ENCODE results near the gene MAGI2.

MAGI2 gene

DNA sequence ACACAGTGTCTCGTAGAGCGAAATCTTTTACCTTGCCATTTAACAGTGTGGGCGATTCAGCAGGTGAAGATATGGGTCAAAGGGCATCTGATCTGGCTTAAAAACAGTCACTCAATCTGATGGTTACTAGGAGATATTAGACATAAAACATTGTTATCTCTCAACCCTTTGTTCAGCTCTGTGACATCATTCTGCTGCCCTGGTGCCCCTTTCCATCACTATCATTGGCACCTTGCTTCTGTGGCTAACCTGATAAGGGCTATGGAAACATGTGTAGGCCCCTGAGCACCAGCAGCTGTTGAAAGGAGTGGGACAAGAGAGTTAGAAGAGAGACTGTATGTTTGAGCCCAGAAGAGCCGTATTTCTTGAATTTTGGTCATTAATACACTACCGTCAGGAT lies 1004.6 kb downstream of the MAGI2 start:
- DNase-seq: no peak

DNA sequence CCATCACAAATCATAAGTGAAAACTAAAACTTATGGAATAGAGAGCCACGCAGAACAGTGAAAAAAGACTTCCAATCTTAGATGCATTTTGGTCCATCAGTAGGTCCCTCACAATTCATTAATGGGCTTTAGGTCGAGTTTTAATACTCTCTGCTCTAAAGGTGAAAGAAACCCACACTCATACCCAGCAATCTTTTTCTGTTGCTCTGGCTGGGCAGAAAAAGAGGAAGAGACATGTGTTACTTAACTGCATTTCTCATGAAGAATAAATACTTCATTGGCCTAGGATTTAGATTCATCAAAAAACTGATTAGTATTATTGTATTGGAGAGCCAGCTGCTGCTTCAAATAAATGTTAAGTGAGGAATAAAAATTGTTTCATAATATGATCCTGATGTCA lies 1009.2 kb downstream of the MAGI2 start:
- no peak for DNase-seq

DNA sequence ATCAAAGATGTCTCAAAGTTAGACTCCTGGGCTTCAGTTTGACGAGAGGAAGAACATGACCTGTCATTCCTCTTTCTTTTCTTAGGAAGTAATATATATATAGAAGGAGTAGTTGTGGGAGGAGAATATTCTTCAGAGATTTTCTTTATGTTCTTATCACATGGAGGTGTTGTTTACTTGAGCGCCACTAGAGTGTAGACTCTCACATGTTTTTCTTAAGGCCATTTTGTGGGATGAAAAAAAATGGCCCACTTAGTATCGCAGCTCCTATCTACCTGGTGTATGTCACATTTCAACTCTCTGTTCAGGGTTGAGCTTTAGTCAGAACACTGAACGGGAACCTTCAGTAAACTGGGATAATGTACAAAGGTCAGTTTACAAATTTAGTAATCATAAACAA lies 1009.7 kb downstream of the MAGI2 start:
- DNase-seq: no peak

DNA sequence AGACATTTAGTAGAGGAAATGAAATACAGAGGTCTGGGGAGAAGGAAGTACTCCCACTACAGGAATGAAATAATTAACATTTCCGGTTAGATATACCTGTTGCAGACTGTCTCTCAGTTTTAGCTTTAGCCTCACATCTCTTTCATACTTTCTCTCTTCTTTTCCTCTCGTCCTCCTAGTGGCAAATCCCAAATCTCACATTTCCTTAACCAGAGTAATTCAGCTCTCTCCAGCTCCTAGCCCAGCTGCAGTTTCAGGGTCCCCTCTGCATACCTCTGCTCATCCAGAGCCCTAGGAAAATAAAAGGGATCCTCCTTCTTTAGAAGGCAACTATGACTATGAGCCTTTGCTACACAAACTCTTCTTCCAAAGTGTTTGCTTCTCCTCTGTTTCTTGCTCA lies 1011.7 kb downstream of the MAGI2 start:
- DNase-seq: no peak

DNA sequence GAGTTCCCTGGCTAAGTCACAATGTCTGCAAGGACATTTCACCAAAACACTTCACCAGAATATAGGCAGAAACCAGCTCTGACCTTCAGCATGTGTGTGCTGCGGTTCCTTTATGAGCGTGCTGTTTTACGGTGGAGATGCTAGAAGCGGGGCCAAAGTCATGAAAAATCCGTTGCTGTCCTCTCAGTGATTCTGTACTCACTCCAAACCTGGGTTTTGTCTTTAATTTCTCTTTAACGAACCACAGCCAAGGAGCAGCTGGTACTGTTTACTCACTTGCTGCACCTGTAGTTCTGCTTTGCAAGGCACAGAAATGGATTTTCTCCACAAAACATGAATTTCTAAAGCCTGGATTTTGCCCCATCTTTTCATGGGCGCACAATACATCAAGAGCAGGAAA lies 1015.0 kb downstream of the MAGI2 start:
- DNase-seq: no peak

DNA sequence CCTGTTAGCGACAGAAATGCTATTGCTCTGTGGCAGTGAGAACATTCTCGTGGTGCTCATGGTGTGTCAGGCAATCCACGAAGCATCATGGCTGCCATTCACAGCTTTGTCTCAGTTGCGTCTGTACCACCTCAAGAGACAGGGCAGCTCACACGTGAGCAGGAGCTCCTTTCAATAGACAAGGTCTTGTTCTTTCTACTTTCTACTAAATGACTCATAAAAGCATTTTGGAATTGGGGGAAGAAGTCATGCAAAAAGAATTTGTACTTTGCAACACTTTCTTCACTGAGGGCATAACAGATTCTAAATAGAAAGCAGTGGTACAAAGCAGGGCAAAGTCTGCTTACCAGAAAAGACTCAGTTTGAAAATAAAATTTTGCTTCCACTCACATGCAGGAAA lies 1016.3 kb downstream of the MAGI2 start:
- no peak for DNase-seq

DNA sequence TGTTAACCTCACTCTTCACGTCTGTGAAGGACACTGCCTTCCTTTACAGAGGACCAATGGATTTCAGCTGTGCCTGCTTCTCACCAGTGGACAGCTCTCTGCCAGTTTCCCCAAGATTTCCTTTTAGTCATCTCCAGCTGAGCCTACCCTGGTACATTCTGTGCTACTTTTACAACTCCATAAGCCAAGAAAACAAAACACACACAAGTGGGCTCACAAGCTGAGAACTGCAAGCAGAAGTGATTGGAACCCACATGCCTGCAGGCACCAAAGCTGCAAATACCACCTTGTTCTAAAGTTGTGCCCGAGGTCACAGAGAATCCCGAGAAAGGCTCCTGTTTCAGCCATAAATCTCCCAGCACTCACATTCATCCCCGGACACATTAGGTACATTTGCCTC lies 1018.1 kb downstream of the MAGI2 start:
- DNase-seq: no peak

DNA sequence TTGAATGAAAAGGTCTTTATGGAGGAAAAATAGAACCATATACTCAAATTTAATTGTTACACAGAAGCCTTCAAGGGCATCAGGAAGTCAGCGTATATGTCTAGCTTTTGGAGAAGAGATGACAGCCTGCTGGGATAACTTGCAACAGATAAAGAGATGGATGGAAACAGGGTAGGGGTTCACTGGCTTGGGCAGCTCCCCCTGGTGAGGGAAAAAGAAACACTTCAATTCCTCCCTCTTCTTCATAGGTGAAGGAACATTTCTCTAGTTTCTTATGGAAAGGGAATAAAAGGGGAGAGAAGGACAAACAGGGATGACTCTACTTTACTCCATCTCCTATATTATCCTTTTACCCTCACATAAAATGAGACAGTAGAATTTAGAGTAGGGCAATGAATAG lies 1019.2 kb downstream of the MAGI2 start:
- no peak for DNase-seq

DNA sequence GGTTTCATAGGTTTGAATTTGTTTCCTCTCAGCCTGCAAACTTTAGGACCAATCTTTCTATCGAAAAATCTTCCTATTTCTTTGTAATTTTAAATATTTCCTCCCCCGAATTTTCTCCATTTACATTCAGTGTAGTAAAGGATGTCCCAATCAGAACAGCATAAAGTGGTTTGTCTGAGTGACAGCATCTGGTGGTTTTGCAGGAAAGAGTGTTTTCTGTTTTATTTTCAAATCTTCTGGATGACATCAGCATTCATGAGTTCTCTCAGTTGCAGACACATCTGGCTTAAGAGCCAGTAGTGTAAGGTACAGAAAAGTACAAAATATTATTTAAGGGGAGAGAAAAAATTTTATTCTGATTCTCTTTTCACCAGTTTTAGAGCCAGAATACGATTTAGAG lies 1020.0 kb downstream of the MAGI2 start:
- DNase-seq: no peak

DNA sequence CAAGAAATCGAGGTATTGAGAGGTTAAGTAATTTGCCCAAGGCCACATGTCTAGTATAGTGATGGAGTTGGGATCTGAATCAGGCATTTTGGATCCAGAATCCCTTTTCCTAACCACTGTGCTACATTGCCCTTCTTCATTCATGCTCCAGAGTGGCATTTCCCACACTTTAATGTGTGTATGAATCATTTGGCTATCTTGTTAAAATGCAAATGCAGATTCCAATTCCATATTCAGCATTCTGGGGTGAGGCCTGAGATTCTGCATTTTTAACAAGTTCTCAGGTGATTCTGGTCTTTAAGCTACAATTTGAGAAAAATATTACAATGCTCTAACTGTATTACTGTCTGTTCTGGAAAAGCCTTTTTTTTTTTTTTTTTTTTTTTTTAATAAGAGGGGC lies 1023.6 kb downstream of the MAGI2 start:
- DNase-seq: no peak

DNA sequence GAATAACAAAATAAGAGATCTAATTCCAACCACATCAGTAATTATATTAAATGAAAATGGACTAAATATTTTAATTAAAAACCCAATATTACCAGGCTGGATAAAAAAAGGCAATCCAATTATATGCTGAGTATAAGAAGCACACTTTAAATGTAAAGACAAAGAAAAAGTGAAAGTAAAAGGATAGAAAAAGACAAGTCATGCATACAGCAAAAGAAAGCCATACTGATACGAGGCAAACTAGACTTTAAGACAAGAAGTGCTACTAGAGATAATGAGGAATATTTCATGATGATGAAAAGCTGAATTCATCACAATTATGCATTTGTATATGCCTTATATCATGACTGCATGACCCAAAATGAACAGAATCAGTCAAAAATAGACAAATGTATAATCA lies 1026.3 kb downstream of the MAGI2 start:
- no peak for DNase-seq

DNA sequence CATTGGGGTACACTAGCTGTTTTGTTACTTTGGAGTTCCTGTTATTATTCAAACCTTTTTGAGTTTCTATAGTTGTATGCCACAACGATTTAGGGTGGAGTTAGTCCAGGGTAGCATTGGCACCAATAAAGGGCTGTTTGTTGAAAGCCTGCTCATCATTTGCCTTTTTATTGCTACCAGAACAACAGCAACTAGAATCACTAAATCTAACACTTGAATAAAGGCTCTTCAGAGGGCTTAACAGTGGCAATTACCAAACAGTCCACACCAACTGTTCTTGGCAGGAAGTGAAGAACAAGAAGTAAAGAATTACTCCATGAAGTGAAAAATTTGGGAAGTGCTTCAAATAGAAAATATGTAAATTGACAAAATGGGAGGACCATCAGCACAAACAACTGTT lies 1033.5 kb downstream of the MAGI2 start:
- DNase-seq: no peak

DNA sequence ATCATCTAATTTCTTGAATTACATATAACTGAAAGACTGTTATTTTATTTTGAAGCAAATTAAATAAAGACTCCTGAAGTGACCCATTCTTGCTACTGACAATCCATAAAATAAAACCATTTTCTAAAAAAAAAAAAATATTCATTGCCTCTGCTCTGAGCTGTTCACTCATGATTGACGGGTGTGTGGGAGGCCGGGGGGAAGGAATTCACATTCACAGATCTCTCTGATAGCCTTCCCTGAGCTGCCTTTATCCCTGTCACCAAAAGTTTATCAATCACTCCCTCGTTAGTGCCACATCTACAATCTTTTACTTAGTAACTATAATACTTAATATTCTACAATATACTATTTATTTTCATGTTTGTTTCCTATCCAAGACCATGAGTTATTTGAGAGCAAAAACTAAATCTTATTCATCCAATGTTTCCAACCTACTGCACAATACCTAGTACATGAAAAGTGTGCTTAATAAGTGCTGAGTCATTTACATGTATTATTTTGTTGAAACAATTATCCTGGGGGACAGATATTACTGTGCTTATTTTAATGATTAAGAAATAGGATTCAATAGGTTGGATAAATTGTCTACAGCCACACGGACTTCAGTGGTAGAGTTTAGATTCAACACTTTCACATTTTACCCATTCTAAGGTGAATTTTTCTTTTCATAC lies 1036.2 kb downstream of the MAGI2 start:
- DNase-seq: no peak

DNA sequence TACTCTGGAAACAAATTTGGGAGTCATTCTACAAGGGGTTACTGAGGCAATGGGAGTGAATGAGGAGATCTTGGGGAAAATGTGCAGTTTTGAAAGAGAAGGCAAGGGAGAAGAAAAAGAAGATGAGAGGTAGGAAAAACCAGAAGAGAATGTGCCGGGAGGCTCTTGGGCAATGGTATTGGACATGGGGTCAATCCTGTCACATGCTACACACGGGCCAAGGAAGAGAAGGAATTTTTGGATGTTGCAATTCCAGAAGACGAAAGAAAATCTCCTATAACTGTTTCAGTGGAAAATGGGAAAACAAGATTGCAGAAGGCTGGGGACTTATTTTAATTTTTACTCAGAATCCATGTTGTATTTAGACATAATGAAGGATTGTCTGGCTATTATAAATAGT lies 1039.9 kb downstream of the MAGI2 start:
- DNase-seq: no peak

DNA sequence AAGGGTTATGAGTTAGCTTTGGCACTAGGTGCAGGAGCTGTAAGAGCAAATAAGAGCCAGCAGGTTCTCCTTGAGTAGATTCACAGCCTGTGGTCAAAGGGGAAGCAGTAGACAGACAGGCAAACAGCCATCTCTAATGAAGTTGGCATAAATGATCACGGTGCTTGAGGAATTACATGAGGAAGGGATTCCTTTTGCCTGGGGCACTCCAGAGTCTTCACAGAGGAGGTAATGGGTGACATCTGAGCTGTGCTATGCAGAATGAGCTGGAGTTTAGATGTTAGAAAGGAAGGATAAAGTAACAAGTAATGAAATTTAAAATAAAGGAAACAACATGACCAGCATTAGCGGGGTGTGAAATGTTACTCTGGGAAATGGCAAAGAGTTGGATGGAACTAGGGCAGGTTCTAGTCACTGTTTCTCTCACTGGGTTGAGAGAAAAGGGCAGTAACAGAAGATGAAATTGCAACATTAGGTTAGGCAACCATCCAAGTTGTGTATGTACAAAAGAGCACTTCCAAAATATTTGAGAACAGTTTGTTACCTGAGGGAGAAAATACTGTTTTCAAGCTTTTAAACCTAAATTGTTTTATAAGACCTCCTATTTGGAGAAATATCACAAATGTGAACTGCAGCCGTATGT lies 1041.1 kb downstream of the MAGI2 start:
- no peak for DNase-seq

DNA sequence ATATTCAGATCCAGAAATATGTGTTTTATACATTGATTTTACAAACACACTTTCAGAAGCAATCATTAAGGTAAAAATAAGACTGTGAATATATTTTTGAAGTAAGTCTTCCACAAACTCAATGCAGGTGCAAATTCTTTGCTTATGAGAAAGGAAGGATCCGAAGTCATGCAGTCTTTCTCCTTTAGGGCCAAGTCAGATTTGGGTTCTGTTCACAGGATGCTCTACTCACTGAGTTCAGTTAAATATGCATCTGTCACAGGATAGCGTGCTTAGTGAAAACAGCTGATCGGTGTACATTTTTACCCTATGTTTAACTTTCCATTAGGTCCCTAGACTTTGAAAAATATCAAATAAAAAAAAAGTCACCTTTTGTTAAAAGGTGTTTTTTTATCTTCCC lies 1046.4 kb downstream of the MAGI2 start:
- no peak for DNase-seq

DNA sequence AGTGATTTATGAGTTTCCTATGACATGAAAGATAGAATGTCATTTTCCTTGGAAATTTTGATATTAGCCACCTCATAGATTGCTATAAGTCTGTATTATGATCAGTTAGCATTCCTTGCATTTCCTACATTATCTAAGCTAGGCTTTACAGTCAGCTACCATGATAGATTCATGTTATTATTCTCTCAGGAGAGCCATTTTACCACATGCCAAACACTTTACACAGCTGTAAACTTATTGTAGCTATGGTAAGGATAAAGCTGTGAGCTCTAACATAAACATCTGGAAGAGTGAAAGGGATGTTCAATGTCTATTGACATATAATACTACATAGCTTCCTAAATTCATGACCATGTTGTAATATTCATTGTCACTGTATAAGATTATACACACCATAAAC lies 1046.9 kb downstream of the MAGI2 start:
- no peak for DNase-seq

DNA sequence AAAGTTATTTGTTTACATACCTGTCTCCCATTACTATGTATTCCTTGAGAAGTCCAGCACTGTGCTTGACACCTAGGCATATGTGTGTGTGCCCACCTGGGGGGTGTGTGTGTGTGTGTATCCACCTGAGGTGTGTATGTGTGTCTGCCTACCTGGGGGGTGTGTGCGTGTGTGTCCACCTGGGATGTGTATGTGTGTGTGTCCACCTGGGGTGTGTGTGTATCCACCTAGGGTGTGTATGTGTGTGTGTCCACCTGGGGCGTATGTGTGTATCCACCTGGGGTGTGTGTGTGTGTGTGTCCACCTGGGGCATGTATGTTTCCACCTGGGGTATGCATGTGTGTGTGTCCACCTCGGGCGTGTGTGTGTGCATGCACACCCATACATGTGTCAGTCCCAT lies 1051.4 kb downstream of the MAGI2 start:
- DNase-seq: no peak

DNA sequence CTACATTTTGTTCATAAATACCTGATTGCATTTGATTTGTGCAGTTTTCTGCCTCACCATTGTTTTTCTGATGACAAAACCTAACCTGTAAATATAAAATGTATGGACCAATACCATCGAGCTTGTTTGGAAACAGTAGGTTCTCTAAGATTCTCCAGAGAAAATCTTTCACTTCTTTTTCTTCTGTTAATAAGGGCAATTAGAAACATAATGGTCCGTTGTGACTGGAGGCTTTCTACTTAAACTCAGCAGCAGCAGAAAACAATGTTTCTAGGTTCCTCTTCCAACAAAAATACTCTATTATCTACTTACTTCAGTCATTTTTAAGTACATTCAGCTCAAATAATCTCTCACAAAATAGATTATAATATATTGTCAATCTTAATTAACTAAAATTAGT lies 1053.4 kb downstream of the MAGI2 start:
- no peak for DNase-seq

DNA sequence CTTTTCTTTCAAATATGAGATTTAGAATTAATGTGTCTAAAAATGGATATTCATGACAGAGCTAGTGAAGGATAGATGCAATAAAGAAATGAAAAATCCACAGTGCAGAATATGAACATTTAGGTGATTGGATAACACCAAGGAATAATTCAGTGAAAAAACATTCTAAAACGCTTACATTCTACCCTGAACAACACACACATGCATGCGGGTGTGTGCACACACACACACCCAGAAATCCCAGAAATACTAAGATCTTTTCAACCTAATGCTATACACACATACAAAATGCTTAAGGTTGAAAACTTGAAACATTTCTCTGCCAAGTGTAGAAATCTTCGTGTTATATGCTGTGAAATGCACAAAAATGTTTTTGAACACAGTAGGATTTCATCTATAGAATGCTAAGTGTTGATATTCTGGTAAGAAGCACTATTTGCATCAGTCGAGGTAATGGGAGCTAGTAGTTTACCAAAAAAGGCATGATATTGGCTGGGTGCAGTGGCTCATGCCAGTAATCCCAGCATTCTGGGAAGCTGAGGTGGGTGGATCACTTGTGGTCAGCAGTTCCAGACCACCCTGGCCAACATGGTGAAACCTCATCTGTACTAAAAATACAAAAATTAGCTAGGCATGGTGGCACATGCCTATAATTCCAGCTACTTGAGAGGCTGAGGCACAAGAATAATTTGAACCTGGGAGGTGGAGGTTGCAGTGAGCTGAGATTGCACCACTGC lies 1054.3 kb downstream of the MAGI2 start:
- no peak for DNase-seq

DNA sequence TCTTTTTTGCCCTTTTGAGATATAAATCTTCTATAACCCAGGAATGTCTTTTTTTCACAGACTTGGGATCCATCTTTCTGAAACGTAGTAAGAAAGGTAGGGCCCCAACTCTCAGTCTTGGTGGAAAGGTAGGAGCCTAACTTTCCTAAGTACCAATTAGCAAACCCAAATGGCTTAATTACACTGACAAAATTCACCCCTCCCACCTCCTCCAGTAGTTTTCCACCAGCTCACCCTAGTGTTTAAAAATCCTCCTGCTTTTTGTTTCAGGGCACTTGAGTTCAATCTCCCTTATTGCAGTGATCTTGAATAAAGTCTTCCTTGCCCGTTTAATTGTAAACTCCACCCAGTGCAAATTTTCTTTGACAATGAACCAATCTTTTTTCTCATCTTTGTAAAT lies 1054.9 kb downstream of the MAGI2 start:
- DNase-seq: no peak

DNA sequence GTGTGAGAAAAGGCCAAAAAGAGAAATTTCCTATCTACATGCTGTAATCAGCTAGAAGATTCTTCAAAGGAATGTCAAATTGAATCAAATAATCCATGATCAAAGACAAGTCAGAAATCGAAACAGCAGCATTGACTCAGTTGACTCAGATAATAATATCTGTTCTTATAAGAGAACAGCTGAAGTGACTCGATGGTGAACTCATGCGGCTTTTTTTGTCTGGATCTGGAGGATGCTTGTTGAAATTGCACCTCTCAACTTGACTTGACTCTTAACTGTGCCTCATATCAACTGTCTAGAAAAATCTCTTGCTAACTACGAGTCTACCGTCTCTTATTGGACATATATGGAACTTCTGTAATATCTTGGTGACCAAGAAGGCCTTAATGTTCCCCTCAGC lies 1055.4 kb downstream of the MAGI2 start:
- no peak for DNase-seq

DNA sequence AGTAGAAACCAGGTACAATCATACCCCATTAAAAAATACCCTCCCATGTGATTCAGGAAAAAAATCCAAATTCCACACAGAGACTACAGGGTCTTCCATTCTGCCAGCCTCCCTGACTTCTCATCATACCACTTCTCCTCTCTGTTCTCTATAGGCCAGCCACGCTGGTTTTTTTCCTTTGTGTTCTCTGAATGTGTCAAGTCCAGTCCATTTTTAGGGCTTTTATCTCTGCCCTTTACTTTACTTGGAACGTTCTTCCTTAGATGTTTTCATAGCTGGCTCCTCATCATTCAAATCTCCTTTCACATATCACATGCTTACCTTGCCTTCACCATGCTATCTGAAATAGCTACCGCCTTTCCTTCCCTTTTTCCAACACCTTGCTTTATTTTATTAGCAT lies 1057.3 kb downstream of the MAGI2 start:
- DNase-seq: no peak

DNA sequence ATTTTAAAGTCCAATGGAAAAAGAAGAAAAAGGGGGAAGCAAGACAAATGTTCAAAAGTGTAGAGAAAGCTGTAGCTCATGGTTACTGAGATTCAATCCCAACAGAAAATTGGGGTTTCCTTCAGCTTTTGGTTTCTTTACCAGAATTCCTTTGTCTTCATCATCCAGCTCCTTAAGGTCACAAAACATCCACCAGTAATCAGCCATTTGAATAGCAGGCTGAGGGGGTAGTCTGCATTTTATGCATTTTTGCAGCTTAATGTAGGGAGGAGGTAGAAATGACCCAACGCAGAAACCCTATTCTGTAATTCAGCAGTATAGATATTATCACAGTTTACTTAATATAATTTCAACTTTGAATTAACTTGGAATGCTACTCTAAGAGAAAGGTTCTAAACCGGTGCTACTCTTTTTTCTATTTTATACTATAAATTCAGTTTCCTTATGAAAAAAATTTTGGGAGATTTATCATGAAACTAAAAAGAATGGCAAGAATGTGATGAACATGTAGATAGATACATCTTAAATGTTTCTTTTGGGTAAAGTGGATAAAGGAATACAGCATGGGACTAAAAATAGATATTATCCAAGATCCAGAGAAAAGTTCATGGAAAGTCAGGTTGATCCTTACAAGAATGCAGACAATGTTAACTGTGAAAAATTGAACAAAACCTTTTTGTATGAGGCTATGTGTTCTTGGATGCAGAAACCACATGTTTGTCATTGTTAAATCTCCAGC lies 1058.0 kb downstream of the MAGI2 start:
- no peak for DNase-seq

All from activated naive CD4-positive, alpha-beta T cell (primary cell).